Activated B cell treated with CpG ODN at 0.5 μM for 24 hours (primary cell): ENCODE data around the gene CFDP1. TPM values are rescaled to one million over a fixed set of nuclear protein-coding genes. Genes with fewer than 3 reads are reported as not detected.

Experiments
- ATAC-seq: fragments of 200-7000 bp; cut with Tn5 transposase; one replicate; pipeline ENCODE4 v1.10.0; 2021; ENCODE audit warnings: low read depth, mild to moderate bottlenecking, moderate library complexity
- CTCF ChIA-PET: fragments of 350-600 bp; sonication (Branson Sonifier 250); formaldehyde crosslinking; loops from one replicate; lab custom pipeline; 2021; ENCODE audit warnings: antibody characterized with exemption; lab: Charles Lee
- POLR2A ChIA-PET: fragments of 350-600 bp; sonication (Branson Sonifier 250); formaldehyde crosslinking; loops from one replicate; lab custom pipeline; 2021; ENCODE audit warnings: antibody characterized with exemption; lab: Charles Lee
- DNase-seq: peaks from one replicate; pipeline ENCODE4 v3.0.0; 2022
- H3K27ac Mint-ChIP-seq: one replicate; pipeline ENCODE4 v1.8.0; 2020; ENCODE audit warnings: mixed read lengths
- H3K27me3 Mint-ChIP-seq: one replicate; pipeline ENCODE4 v1.8.0; 2021; ENCODE audit warnings: mixed read lengths
- H3K36me3 Mint-ChIP-seq: one replicate; pipeline ENCODE4 v1.8.0; 2021; ENCODE audit warnings: low read depth, mixed read lengths
- H3K4me1 Mint-ChIP-seq: one replicate; pipeline ENCODE4 v1.8.0; 2021; ENCODE audit warnings: mixed read lengths
- H3K4me3 Mint-ChIP-seq: one replicate; pipeline ENCODE4 v1.8.0; 2020; ENCODE audit warnings: mild to moderate bottlenecking, mixed read lengths
- H3K9me3 Mint-ChIP-seq: one replicate; pipeline ENCODE4 v1.8.0; 2020; ENCODE audit warnings: mixed read lengths
- CTCF ChIP-seq: fragments of 200-600 bp; IDR thresholded peaks from one replicate; pipeline ENCODE4 v1.8.0; 2022; ENCODE audit warnings: antibody characterized with exemption, mild to moderate bottlenecking
- intact Hi-C: fragments of 100-400 bp; cut with micrococcal nuclease; formaldehyde crosslinking; loops from one replicate; pipeline ENCODE4 v1.15.1; 2024
- total RNA-seq: library from RNA; stranded (reverse); gene quantifications from 2 replicates; pipeline ENCODE4 v1.2.3, GENCODE V29; 2022

Gene CFDP1
- total RNA-seq, 1 donor from 2014 or later: 32.0 TPM

GRCh38 chr16:75472908-75473877, 39.9 kb upstream of the CFDP1 start:
- TF ChIP-seq CTCF: no peak
- no peak overlapping the region for H3K4me3 Mint-ChIP-seq

GRCh38 chr16:75471723-75472633, 38.7 kb upstream of the CFDP1 start:
- intact Hi-C loops: loop anchor here (1.0 kb wide), 2 partner anchors 45 to 292 kb away; no protein-coding TSS in a partner anchor
- Mint-ChIP-seq H3K27ac (no peak overlapping the region), H3K27me3 (no peaks in the 10 kb centered on the region), H3K4me3 (no peak overlapping the region), H3K9me3 (no peaks in the 10 kb centered on the region), H3K4me1 (no peaks in the 10 kb centered on the region), H3K36me3 (no peaks in the 10 kb centered on the region)
- CTCF ChIA-PET: interaction anchor here (0.7 to 2.0 kb wide), 13 partner anchors 8 to 294 kb away, joined by 3 to 10 read pairs (median 3); no protein-coding TSS in a partner anchor
- TF ChIP-seq CTCF: no peak
- ATAC-seq: peak; percentile 82
- POLR2A ChIA-PET: no interaction called here
- DNase-seq: no peak

More at GRCh38 chr16:75472908-75473877, 39.9 kb upstream of the CFDP1 start:
- ChIA-PET POLR2A (no interaction called here), CTCF (interaction anchor here (0.7 to 1.9 kb wide), 7 partner anchors 9 to 291 kb away, joined by 3 to 6 read pairs (median 3); no protein-coding TSS in a partner anchor)
- Mint-ChIP-seq H3K9me3 (no peaks in the 10 kb centered on the region), H3K27ac (no peak overlapping the region), H3K4me1 (no peaks in the 10 kb centered on the region), H3K27me3 (no peaks in the 10 kb centered on the region), H3K36me3 (no peaks in the 10 kb centered on the region)
- DNase-seq: no peak
- intact Hi-C loops: no loop called here
- no peak for ATAC-seq

- ChIA-PET CTCF (no interaction called here), POLR2A (no interaction called here)
- ATAC-seq: no peak
Observed at GRCh38 chr16:75466760-75467159, 33.5 kb upstream of the CFDP1 start.

More at GRCh38 chr16:75466760-75467159, 33.5 kb upstream of the CFDP1 start:
- no peaks in the 10 kb centered on the region for H3K9me3 Mint-ChIP-seq
- no peak overlapping the region for H3K27ac Mint-ChIP-seq
- no peak for TF ChIP-seq CTCF
- DNase-seq: no peak
- peaks cover 2% of the 10 kb centered on the region for H3K36me3 Mint-ChIP-seq
- H3K4me1 Mint-ChIP-seq: peaks cover 22% of the 10 kb centered on the region
- H3K4me3 Mint-ChIP-seq: no peak overlapping the region
- intact Hi-C loops: loop anchor here (10.0 kb wide), 1 partner anchor 472 kb away; the partner anchor contains the start of gene ZNRF1
- H3K27me3 Mint-ChIP-seq: no peaks in the 10 kb centered on the region
